ENCODE results near the gene TUBGCP2. TPM values are rescaled to one million over a fixed set of nuclear protein-coding genes. Genes with fewer than 3 reads are reported as not detected.
"Not testable (repeated sequence)": the region's sequence is repeated elsewhere in the genome, so short reads cannot be mapped to it uniquely, and the experiment has no call there.

The TUBGCP2 gene
- total RNA-seq, 1 donor from 2014 or later, result 56.2 TPM

DNA sequence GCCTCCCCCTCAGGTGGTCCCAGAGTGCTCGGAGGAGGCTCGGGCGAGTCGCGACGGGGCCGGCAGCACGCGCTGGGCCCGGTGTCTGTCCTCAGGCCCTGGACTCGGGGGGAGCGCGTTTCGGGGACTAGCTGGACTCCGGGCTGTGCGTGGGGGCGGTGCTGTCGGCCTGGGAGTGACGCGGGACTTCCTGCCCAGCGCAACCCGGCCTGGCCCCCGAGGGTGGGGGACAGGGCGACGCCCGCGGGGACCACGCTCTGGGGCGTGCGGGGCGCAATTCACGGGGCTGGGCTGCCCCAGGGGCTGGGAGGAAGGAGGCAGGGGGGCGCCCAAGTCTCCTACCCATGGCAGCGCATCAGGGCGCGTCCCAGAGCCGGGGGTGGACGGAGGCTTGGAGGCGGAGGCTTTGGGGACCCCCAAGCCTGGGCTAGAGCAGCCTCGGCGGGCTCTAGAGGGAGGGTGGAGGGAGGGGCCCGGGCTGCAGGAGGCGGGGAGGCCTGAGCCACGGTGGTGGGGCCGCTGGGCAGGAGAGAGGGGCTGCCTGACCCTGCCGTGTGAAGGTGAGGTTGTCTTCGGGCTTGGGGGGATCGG lies 73.3 kb downstream of the TUBGCP2 start:
- Mint-ChIP-seq H3K36me3 (ENCODE audit: low read depth, unreplicated experiment) (no peaks in the 10 kb centered on the region), H3K4me1 (ENCODE audit: low read depth, unreplicated experiment) (no peaks in the 10 kb centered on the region), H3K9me3 (ENCODE audit: unreplicated experiment) (no peaks in the 10 kb centered on the region), H3K27me3 (ENCODE audit: low read depth, unreplicated experiment) (peaks cover 54% of the 10 kb centered on the region), H3K27ac (ENCODE audit: unreplicated experiment) (no peak overlapping the region), H3K4me3 (ENCODE audit: unreplicated experiment) (no peak overlapping the region)
- H3K4me3 ChIP-seq (ENCODE audit: insufficient read depth, low read depth, low read length), result no peak overlapping the region
- DNase-seq (ENCODE audit: low read depth) (no peak), FAIRE-seq (no peak)
- H3K9ac ChIP-seq (ENCODE audit: low read length), result no peak overlapping the region
- H4K20me1 ChIP-seq (ENCODE audit: insufficient read depth, low read length), result no peaks in the 10 kb centered on the region
- no peaks in the 10 kb centered on the region for H3K79me2 ChIP-seq (ENCODE audit: insufficient read depth, low read length)
- TF ChIP-seq CTCF (IDR thresholded peaks at IDR 0.05; ENCODE audit: insufficient read depth, low read depth, low read length), result no peak
- no peak for TF ChIP-seq EZH2 (IDR thresholded peaks at IDR 0.05; ENCODE audit: insufficient read depth, low read length)
- no peak overlapping the region for H2AFZ ChIP-seq (ENCODE audit: low read depth, low read length)
- no peak overlapping the region for H3K27ac ChIP-seq (ENCODE audit: low read depth, low read length)
- H3K36me3 ChIP-seq (ENCODE audit: insufficient read depth, low read length), result no peaks in the 10 kb centered on the region
- no peaks in the 10 kb centered on the region for H3K9me3 ChIP-seq (ENCODE audit: insufficient read depth, low read depth, low read length)
- no peaks in the 10 kb centered on the region for H3K4me1 ChIP-seq (ENCODE audit: insufficient read depth, low read length)
- no peak overlapping the region for H3K4me2 ChIP-seq (ENCODE audit: low read length)
- peaks cover 47% of the 10 kb centered on the region for H3K27me3 ChIP-seq (ENCODE audit: insufficient read depth, low read length)

GRCh38 chr10:133234796-133235195 lies 73.9 kb downstream of the TUBGCP2 start:
- DNase-seq (ENCODE audit: low read depth); H3K9me3 Mint-ChIP-seq (ENCODE audit: unreplicated experiment); H4K20me1 ChIP-seq (ENCODE audit: insufficient read depth, low read length); H3K4me1 ChIP-seq (ENCODE audit: insufficient read depth, low read length); H3K4me1 Mint-ChIP-seq (ENCODE audit: low read depth, unreplicated experiment); H3K79me2 ChIP-seq (ENCODE audit: insufficient read depth, low read length); H3K36me3 Mint-ChIP-seq (ENCODE audit: low read depth, unreplicated experiment); H2AFZ ChIP-seq (ENCODE audit: low read depth, low read length); H3K27ac Mint-ChIP-seq (ENCODE audit: unreplicated experiment); H3K9ac ChIP-seq (ENCODE audit: low read length); H3K4me3 Mint-ChIP-seq (ENCODE audit: unreplicated experiment); H3K4me2 ChIP-seq (ENCODE audit: low read length); H3K27ac ChIP-seq (ENCODE audit: low read depth, low read length); H3K9me3 ChIP-seq (ENCODE audit: insufficient read depth, low read depth, low read length); H3K4me3 ChIP-seq (ENCODE audit: insufficient read depth, low read depth, low read length); H3K36me3 ChIP-seq (ENCODE audit: insufficient read depth, low read length): not testable (repeated sequence)
- peaks cover 47% of the 10 kb centered on the region for H3K27me3 ChIP-seq (ENCODE audit: insufficient read depth, low read length)
- H3K27me3 Mint-ChIP-seq (ENCODE audit: low read depth, unreplicated experiment), result peaks cover 54% of the 10 kb centered on the region
- FAIRE-seq, result peak; percentile 29

GRCh38 chr10:133231946-133232574 lies 76.6 kb downstream of the TUBGCP2 start:
- peaks cover 3% of the 10 kb centered on the region for H3K9me3 Mint-ChIP-seq (ENCODE audit: unreplicated experiment)
- Histone ChIP-seq H3K9ac (ENCODE audit: low read length) (no peak overlapping the region), H4K20me1 (ENCODE audit: insufficient read depth, low read length) (no peaks in the 10 kb centered on the region), H3K9me3 (ENCODE audit: insufficient read depth, low read depth, low read length) (no peaks in the 10 kb centered on the region), H3K4me3 (ENCODE audit: insufficient read depth, low read depth, low read length) (no peak overlapping the region), H3K79me2 (ENCODE audit: insufficient read depth, low read length) (no peaks in the 10 kb centered on the region), H3K4me2 (ENCODE audit: low read length) (no peak overlapping the region), H3K27me3 (ENCODE audit: insufficient read depth, low read length) (peaks cover 46% of the 10 kb centered on the region), H3K4me1 (ENCODE audit: insufficient read depth, low read length) (no peaks in the 10 kb centered on the region), H2AFZ (ENCODE audit: low read depth, low read length) (no peak overlapping the region), H3K27ac (ENCODE audit: low read depth, low read length) (no peak overlapping the region), H3K36me3 (ENCODE audit: insufficient read depth, low read length) (no peaks in the 10 kb centered on the region)
- H3K27ac Mint-ChIP-seq (ENCODE audit: unreplicated experiment), result no peak overlapping the region
- H3K4me1 Mint-ChIP-seq (ENCODE audit: low read depth, unreplicated experiment), result no peaks in the 10 kb centered on the region
- no peak overlapping the region for H3K4me3 Mint-ChIP-seq (ENCODE audit: unreplicated experiment)
- FAIRE-seq (no peak), DNase-seq (ENCODE audit: low read depth) (no peak)
- H3K36me3 Mint-ChIP-seq (ENCODE audit: low read depth, unreplicated experiment), result no peaks in the 10 kb centered on the region
- peaks cover 61% of the 10 kb centered on the region for H3K27me3 Mint-ChIP-seq (ENCODE audit: low read depth, unreplicated experiment)
- TF ChIP-seq CTCF (IDR thresholded peaks at IDR 0.05; ENCODE audit: insufficient read depth, low read depth, low read length) (no peak), EZH2 (IDR thresholded peaks at IDR 0.05; ENCODE audit: insufficient read depth, low read length) (no peak)
